Ureter (tissue), 1 donor: ENCODE data around the gene IL18. TPM values are rescaled to one million over a fixed set of nuclear protein-coding genes. Genes with fewer than 3 reads are reported as not detected.
"Not testable (repeated sequence)": the region's sequence is repeated elsewhere in the genome, so short reads cannot be mapped to it uniquely, and the experiment has no call there.

Experiments
- DNase-seq: peaks from one replicate; pipeline ENCODE4 v3.0.0-alpha.2; 2020; ENCODE audit warnings: low spot score
- total RNA-seq: library from RNA; stranded (reverse); gene quantifications from one replicate; pipeline ENCODE4 v1.2.4, GENCODE V29; 2023
- donor health status: DM: yes; HTN: yes; CAD: no.

IL18 gene
- total RNA-seq: 20.0 TPM

DNA sequence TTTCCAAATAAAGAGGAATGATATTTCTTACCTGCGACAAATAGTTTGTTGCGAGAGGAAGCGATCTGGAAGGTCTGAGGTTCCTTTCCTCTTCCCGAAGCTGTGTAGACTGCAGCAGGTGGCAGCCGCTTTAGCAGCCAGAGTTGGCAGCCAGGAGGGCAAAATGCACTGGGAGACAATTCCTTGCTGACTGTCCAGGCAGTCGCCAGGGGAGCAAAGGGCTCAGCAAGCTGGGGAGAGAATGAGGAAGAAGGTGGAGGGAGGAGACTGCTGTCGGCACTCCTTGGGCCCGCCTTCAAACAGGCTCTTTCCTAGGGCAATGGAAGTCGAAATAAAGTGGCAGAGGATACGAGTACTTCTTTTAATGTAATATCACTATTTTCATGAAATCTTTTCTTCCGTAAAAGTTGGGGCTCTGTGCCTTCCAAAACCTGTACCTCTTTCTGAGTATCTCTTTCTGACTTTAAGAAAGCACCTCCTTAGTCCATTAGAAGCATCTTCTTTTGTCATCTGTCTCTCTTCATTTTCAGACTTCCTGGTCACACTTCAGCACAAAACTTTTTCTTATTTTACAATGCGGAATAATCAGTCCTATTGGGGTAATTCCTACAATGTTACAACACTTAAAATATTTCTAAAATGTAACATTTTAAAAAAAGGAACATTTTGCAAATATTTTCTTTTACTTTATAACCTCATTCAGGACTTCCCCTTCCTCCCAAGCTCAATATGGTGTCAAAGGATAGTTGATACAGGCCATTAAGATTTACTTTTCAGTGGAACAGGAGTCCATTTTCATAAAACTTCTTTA is at the start of gene IL18:
IL18 (minus strand) TSS at position 220 of the 811 bp plus-strand sequence. CDS start 9,041 bp downstream, outside the sequence.
- peak; percentile 70 for DNase-seq

DNA sequence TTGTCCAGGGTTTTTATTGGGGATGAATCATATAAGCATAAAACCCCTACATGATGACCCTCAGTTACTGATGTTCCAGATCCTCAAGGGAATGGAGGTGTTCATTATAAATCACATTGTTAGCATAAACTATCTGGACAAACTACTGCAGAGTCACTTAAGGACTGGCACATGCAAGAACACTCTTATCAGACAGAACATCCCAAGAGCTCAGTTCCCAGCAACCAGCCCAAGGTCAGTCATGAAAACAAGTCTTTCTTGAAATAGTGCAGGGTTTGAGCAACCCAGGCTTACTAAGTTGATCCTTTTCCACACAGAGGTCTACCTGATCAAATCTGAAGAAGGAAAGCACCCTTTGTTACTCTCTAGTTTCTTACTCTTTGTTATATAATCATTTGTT is 48.8 kb upstream of the IL18 start:
- no peak for DNase-seq

DNA sequence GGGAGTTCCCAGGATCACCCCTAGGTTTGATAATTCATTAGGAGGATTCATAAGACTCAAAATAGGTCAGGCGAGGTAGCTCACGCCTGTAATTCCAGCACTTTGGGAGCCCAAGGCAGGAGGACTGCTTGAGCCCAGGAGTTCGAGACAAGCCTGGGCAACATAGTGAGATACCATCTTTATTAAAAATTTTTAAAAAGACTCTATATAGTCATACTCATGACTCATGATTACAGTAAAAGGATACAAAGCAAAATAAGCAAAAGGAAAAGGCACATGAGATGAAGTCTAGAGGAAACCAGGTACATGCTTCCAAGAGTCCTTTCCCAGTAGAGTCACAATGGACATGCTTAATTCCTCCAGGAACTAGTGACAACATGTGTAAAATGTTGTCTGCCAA is 48.4 kb upstream of the IL18 start:
- no peak for DNase-seq

DNA sequence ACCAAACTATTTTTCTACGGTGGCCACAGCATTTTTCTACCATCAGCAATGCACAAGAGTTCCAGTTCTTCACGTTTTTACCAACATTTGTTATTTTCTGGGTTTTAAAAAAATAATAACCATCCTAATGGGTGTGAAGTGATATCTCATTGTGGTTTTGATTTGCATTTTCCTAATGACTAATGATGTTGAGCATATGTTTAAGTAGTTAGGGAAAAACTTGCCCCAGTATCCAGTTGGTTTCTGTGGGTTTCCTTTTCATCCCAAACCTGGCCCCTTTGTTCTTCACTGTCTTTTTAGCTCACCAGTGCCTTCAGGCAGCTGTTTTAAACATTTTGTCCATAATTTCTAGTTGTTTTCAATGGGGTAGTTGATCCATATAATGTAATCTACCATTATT is 47.6 kb upstream of the IL18 start:
- DNase-seq: no peak

DNA sequence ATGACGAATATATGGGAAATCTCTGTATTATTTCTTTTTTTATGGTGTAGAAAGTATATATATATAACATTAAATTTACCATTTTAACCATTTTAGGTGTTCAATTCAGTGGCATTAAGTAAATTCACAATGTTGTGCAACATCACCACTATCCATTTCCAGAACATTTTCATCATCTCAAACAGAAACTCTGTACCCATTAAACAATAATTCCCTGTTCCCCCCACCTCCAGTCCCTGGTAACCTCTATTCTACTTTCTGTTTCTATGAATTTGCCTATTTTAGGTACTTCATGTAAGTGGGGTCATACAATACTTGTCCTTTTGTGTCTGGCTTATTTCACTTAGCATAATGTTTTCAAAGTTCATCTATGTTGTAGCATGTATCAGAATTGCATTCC is 47.0 kb upstream of the IL18 start:
- DNase-seq: no peak

DNA sequence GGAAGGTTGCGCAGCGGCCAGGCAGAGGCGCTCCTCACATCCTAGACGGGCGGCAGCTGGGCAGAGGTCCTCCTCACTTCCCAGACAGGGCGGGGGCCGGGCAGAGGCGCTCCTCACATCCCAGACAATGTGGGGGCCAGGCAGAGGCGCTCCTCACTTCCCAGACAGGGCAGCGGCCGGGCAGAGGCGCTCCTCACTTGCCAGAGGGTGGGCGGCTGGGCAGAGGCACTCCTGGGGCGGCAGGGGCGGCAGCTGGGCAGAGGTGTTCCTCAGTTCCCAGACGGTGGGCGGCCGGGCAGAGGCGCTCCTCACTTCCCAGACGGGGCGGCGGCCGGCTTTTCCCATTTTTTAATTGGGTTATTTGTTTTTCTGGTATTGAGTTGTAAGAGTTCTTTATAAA is 42.2 kb upstream of the IL18 start:
- no peak for DNase-seq

DNA sequence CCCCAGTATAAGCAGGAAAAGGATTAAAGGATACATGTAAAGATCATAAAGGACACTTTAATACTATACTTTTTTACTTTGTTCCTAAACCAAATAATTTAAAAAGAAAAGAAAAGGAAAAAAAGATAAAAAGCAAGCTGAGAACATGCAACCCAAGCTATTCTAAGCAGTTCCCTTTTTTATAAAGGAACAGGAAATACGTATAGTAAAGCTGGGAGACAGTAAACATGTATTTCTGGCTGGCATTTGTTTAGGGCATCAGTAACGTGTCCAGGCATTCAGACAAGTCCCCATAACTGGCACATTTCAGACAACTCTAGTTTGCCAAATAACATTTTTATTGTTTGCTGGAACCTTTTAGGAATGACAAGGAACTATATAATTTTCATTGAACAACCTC is 36.4 kb upstream of the IL18 start:
- no peak for DNase-seq

DNA sequence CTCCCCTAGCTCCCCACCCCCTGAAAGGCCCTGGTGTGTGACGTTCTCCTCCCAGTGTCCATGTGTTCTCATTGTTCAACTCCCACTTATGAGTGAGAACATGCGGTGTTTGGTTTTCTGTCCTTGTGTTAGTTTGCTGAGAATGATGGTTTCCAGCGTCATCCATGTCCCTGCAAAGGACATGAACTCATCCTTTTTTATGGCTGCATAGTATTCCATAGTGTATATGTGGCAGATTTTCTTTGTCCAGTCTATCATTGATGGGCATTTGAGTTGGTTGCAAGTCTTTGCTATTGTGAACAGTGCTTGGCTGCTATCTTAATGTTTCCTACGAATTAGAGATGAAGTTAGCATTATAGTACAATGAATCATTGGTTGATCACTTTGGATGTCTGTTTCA is 35.2 kb upstream of the IL18 start:
- not testable (repeated sequence) for DNase-seq

DNA sequence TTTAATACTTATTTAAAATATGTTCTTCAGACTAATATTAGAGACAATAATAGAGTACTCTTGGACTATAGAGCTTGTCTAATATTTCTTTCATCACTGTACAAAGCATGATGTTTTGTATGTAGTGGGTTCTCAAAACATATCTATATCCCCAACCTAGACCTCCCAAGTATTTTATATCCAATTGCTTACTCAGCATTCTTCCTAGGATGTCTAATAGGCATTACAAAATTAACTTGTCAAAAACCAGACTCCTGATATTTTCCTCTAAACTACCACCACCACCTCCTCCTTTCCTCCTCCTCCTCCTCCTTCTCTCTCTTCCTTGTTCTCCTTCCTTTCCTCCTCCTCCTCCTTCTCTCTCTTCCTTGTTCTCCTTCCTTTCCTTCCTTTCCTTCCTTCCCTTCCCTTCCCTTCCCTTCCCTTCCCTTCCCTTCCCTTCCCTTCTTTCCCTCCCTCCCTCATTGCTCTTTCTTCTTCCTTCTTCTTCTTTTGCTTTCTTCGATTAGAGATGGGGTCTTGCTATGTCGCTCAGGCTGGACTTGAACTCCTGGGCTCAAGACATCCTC is 32.7 kb upstream of the IL18 start:
- DNase-seq: no peak

DNA sequence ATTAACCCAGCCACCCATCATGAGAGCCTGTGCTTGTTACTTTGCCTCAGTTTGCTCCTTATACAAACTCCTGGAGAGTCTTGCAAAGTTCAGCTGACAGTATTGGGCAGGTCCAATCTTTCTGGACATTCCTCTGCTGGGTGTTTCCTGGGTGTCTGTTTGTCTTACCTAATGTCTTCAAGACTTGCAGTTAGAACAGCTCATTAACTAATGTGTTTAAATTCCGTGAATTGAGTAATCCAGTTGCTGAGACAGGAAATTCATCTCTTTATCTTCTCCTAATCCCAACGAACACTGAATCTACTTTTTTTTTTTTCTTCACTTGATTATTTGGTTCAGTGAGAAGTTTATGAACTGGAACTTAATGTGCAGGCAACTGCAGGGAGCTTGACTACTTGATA is 32.1 kb upstream of the IL18 start:
- DNase-seq: no peak

DNA sequence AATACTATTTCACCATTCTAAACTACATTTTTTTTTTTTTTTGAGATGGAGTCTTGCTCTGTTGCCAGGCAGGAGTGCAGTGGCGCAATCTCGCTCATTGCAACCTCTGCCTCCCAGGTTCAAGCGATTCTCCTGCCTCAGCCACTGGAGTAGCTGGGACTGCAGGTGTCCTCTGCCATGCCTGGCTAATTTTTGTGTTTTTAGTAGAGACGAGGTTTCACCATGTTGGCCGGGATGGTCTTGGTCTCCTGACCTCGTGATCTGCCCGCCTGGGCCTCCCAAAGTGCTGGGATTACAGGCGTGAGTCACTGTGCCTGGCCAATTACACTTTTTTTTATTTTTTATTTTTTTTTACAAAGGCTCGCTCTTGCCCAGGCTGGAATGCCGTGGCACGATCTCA is 31.2 kb upstream of the IL18 start:
- not testable (repeated sequence) for DNase-seq

DNA sequence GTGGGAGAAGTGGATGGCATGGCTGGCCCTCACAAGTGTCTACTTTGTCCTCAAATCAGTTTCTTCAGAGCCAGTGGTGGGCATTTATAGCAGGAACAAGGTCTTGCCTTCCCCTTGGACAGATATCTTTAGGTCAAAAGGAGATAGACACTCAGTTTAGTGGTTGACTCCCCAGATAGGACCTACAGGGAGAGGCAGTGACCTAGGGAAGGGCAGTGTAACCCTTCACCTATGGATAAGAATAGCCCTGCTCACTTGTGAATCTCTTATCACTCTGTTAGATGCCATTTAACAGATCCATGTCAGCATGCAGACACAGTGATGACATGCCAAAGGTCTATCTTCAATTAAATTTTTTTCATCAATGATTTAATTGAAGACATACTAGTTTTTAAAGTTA is 22.4 kb upstream of the IL18 start:
- DNase-seq: no peak

DNA sequence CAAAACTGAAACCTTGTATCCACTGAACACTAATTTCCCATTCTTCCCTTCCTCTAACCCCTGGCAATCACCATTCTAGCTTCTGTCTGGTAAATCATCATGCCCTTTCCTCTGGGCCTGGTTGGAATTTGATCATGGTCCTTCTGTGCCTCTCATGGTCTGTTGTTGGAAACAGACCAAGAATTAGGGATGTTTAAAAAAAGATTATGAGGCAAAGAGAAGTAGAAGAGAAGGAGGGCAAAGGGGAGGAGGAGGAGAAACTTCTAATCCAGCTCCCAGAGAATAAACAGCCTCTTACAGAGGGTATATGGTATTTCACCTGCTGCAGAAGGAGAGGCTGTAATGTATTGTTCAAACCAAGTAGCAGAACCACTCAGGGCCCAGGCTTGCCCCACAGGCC is 22.0 kb upstream of the IL18 start:
- no peak for DNase-seq

DNA sequence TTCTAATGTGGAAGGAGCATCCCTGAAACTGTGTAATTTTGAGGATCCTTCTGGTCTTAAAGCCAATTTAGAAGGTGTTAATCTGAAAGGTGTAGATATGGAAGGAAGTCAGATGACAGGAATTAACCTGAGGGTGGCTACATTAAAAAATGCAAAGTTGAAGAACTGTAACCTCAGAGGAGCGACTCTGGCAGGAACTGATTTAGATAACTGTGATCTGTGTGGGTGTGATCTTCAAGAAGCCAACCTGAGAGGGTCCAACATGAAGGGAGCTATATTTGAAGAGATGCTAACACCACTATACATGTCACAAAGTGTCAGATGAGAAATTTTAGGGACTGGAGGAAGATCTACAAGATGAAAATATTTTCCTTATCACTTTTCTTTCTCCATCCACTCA is 19.0 kb upstream of the IL18 start:
- no peak for DNase-seq

DNA sequence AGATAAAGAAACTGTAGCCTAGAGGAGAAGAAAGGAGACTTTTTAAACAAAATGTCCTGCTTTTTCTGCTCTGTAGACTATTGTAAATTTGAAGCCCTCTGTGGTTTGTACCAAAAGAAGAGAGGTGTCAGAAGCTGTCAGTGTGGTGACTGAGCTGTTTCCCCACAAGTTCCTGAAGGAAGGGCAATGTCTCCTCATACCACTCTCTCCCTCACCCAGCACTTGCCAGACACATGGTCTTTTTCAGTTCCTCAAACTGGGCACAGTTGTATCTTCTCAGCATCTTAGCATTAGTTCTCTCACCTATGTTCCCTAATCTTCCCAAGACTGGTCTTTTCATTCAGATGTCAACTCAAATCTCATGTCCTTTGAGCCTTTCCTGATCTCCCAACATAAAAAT is 15.7 kb upstream of the IL18 start:
- no peak for DNase-seq

DNA sequence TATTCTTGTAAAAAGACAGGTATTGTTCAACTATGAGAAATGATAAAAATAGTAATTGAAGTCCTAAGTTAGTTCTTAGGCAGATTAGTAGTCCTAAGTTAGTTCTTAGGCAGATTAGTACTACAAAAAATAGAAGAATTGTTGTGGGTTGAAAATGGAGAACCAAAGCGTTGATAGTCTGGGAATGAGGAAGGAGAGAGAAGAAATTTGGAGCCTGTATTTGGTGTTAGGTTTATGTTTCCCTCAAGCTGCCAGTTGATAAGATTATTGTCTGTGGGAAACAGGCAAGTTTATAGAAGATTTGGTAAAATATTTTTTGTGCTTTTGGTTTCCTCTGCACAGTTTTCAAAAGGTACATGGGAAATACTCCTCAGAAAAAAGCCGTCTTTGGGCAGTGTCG is 15.0 kb upstream of the IL18 start:
- no peak for DNase-seq

DNA sequence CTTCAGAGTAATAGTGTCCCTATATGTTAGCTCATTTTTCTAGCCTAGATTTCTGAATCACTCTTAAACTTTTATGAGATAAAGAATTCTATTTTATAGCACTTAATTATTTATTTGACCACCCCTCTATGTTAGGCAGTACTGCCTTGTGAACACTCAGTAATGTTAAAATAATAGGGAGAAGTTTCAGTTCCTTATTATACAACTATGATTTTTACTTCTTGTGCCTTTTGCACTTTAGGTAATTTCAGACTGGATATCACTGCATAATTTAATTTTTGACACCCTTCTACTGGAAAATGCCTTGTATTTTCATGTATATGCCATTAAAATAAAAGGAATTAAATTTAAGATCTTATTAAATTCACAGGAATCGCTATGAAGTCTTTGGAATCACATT is 14.5 kb upstream of the IL18 start:
- DNase-seq: no peak

DNA sequence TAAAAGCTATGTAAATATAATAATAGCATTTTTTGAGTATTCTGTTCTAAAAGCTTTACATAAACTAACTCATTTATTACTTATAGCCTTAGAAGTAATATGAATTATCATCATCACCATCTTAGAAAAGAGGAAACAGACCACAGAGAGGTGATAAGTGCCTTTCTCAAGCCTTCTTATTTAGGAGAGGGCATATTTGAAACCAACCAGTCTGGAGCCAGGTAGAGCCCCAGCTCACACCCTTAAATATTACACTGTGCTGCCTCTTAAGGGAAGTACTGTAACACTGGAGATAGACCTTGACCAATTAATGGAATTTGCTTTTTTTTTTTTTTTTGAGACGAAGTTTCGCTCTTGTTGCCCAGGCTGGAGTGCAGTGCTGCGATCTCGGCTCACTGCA is 13.7 kb upstream of the IL18 start:
- DNase-seq: no peak

DNA sequence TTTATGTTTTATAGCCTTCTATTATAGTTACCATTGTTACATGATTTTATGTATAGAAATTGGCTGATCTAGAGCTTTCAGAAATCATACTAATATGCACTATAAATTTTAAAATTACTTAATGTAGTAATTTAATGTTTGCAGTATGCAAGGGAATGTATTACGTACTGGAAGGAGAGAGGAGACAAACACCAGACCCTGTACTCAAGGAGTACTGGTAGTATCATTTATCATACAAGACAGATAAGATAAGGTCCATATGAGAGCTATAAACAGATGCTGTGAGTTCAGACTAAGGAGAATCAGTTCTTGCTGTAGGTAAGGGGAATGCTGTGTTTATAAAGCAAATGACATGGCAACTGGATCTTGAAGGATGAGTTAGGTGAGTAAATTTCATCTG is 12.2 kb upstream of the IL18 start:
- no peak for DNase-seq

DNA sequence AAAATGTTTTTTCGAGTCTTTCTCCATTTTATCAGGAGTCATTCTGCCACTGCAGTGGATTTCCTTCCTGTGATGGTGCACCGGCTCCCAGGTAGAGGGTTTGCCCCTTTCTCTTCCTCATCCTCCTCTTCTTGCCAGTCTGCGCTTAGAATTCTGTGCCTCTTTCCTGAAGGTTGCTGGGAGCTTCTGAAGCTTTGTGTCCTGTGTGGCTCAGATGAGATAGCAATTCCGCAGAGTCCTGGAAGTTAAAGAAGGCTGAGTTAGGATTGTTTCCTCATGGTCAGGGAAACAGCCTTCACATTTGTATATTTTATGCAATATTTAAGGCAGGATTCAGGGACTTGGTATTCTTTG is 11.7 kb upstream of the IL18 start:
- no peak for DNase-seq

DNA sequence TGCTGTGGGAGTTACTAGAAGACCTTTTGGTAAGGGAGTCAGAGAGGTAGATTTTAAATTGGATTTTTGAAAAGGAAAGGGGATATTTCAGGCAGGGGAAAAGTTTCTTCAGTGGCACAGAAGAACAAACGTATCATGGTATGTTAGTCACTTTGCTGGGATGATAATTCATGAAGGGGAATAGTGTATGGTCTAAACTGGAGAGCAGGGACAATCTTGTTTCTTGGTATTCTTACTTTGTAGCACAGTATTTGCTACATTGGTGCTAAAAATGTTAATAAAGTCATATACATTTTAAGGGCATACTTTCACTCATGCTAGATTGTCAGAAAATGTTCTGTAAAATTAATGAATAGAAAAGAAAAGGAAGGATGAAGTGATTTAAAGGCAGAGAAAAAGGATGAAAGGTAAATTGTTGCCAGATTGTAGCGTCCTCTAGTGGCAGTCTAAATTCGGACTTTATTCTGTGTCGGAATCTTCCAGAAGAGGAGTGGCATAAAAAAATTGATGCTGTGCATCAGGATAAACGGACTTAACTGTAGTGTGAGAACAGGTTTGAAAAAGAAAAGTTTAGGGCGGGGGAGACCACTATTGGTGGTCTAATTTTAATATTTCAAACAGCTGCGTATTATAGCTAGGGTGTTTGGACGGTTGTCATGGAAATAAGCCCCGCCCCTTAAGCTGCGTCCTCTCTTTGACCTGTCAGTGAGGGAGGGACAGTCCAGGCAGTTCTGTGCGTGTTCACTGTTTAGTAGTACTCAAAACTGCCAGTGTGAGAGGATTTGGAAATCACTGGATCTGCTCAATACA is 11.1 kb upstream of the IL18 start, which contains the start of gene BCO2:
BCO2 (plus strand) TSS at position 724 of the 810 bp plus-strand sequence. CDS start 90 bp downstream, outside the sequence.
- DNase-seq: peak; percentile 88

DNA sequence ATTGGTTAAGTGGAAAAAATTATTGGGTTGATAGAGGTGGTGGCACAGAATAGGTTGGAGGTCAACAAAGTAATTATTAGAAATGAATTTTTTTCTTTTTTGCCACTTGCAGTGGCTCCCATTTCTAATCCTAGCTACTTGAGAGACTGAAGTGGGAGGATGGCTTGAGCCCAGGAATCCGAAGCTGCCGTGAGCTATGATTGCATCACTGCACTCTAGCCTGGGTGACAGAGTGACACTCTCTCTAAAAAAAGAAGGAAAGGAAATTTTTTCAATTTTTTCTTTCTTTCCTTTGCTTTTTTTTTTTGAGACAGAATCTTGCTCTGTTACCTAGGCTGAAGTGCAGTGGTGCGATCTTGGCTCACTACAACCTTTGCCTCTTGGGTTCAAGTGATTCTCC is 9.3 kb upstream of the IL18 start:
- DNase-seq: no peak
